GM12874 (cell line): Measurements from ENCODE around the gene HRG.

Experiments
- TF ChIP-seq, protein P1 (sequence below): IDR thresholded peaks from 2 replicates; pipeline ENCODE4 v1.5.1; 2011; ENCODE audit warnings: low read depth, mild to moderate bottlenecking, control low read depth, low read length, moderate library complexity; ENCODE audit not compliant: insufficient read depth

HRG gene

DNA sequence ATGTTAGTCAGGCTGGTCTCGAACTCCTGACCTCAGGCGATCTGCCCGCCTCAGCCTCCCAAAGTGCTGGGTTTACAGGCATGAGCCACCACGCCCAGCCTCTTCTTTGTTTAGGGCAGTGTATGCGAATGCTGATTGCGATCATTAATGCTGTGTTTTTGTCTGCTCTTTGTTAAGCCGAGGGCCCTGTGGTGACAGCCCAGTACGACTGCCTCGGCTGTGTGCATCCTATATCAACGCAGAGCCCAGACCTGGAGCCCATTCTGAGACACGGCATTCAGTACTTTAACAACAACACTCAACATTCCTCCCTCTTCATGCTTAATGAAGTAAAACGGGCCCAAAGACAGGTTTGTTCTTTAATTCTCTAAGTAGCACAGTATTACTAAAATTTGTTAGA, 59.1 kb downstream of the HRG start:
- TF ChIP-seq, protein P1, sequence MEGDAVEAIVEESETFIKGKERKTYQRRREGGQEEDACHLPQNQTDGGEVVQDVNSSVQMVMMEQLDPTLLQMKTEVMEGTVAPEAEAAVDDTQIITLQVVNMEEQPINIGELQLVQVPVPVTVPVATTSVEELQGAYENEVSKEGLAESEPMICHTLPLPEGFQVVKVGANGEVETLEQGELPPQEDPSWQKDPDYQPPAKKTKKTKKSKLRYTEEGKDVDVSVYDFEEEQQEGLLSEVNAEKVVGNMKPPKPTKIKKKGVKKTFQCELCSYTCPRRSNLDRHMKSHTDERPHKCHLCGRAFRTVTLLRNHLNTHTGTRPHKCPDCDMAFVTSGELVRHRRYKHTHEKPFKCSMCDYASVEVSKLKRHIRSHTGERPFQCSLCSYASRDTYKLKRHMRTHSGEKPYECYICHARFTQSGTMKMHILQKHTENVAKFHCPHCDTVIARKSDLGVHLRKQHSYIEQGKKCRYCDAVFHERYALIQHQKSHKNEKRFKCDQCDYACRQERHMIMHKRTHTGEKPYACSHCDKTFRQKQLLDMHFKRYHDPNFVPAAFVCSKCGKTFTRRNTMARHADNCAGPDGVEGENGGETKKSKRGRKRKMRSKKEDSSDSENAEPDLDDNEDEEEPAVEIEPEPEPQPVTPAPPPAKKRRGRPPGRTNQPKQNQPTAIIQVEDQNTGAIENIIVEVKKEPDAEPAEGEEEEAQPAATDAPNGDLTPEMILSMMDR = no peak
